Nucleus accumbens (tissue), 56 donors: Measurements from ENCODE around the gene SDF4.

Experiments used
- DNase-seq, 56 donors: peaks; one replicate each; lab custom pipeline; 2025; lab: John Stamatoyannopoulos, UW

The SDF4 gene

DNA sequence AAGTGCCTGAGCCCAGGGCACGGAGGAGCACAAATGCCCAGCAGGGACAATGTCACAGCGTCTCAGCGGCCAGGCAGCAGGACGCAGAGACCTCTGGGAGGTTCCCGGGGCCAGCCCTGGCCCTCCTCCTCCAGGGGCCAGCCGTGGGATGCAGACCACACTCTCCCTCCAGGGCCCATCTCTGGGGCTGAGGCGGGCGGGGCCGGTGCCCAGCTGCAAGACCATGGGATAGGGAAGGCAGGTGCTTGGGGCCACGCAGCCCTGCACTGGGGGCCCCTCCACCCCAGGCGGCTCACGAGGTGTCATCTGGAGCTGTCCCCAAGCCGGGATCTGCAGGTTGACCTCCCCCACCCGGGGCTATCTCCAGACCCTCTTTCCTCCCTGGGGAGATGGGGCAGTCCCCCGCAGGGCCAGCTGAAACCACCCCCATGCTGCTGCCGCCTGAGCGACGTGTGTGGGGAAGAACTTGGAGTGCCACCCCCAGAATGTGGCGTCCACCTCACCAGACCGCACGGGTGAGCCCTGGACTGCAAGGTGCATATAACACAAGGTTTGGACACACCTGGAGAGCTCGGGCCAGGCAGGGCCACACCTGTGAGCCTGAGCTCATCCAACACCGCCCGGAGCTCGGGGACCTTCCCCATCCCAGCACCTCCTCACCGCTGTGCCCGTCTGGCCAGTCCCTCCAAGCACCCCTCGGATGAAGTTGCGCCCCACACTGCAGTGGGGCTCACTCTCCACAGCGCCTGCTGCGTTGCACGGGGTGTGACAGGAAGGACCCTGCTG lies 62.2 kb downstream of the SDF4 start:
- DNase-seq: no peak

DNA sequence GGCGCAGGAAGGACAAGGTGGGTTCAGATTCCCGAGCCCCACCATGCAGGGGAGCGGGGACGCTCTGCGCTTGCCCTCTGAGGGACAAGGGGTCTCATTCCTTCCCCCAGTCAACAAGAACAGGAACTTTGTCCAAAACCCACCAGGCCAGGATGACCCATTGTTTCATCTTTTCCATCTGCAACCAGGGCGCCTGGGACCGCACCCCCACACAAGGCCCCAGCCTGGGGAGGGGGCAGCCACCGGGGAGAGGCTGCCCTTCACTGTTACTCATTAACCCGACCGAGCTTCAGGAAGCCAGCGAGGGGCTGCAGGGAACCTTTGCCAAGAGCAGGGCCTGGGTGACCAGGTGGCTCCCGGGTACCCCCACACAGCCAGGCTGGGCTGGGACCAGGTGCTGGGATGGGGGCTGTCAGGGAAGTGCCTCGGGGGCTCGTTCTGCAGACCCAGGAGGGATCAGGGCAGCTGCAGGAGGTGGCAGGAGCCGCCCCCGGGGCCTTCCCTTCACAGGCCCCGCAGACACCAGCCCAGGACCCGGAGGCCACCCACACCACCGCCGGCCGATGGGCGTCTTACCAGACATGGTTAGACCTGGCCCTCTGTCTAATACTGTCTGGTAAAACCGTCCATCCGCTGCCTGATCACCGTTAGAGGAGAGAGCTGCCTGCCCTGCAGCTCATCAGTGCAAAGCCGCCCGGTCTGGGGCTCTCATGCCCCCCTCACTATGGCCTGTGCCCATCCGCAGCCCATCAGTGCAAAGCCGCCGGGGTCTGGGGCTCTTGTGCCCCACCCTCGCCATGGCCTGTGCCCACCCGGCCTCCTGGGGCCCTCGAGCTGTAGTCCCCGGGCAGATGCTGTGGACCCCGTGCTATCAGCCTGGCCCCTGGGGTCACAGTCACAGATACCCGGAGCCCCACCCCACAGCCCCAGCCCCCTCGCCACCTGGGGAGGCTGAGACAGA lies 63.1 kb downstream of the SDF4 start:
- no peak for DNase-seq

GRCh38 chr1:1167841-1168450 lies 63.9 kb downstream of the SDF4 start:
- no peak for DNase-seq

DNA sequence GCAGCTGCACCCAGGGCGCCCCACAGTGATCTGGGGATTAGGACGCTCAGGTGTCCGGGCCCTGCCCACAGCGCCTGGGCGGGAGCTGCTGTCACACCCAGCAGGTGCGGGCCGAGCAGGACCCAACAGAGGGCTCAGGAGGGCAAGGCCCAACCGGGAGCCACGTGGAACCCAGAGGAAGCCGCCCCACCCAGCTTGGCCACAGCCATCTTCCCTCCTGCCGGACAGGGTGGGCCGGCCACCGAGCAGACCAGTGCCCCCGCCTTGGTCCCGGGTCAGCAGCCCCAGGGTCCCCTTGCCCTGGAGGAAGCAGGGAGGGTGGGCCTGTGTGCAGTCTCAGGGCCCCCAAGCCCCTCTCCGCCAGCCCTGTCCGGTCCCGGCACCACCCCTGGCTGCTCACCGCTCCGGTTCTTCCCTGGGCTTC lies 64.4 kb downstream of the SDF4 start:
- DNase-seq: no peak
